B cell (primary cell): ENCODE data around the gene C19orf44. TPM values are rescaled to one million over a fixed set of nuclear protein-coding genes. Genes with fewer than 3 reads are reported as not detected.
A peak's percentile ranks its signal among the peaks of the same experiment; 100 is the strongest.
"Not testable (repeated sequence)": the region's sequence is repeated elsewhere in the genome, so short reads cannot be mapped to it uniquely, and the experiment has no call there.

Experiments
- ATAC-seq: fragments of 200-7000 bp; cut with Tn5 transposase; one replicate; pipeline ENCODE4 v1.10.0; 2021; ENCODE audit warnings: low read depth, mild to moderate bottlenecking, moderate number of reproducible peaks, moderate library complexity
- CTCF ChIA-PET: fragments of 350-600 bp; sonication (Branson Sonifier 250); formaldehyde crosslinking; loops from one replicate; lab custom pipeline; 2021; ENCODE audit warnings: antibody characterized with exemption, inconsistent platforms; lab: Charles Lee
- POLR2A ChIA-PET: fragments of 350-600 bp; sonication (Branson Sonifier 250); formaldehyde crosslinking; loops from one replicate; lab custom pipeline; 2021; ENCODE audit warnings: antibody characterized with exemption; lab: Charles Lee
- DNase-seq: peaks from one replicate; pipeline ENCODE4 v3.0.0; 2013
- H2AFZ ChIP-seq: 2 replicates; pipeline ENCODE4 v1.6.1; 2012; ENCODE audit warnings: mild to moderate bottlenecking, low read depth, low read length; ENCODE audit not compliant: insufficient read depth, poor library complexity, severe bottlenecking
- H3K27ac ChIP-seq, 2 donors: 1 replicate in 1 of 2; 2 replicates in 1 of 2; pipeline ENCODE4 v1.5.1; 2012 to 2013; ENCODE audit warnings: low read length in 2 of 2, mild to moderate bottlenecking in 2 of 2, moderate library complexity in 1 of 2
- H3K27me3 ChIP-seq, 4 experiments: fragments of 200-600 bp in 1 of 4; sonication (generic) in 1 of 4; replicated peaks in 1 of 4; 1 replicate in 2 of 4; 2 replicates in 2 of 4; pipeline versions ENCODE4 v1.6.1 to v1.7.0; 2013 to 2016; ENCODE audit warnings: low read length in 3 of 4, mild to moderate bottlenecking in 2 of 4, mixed read lengths in 1 of 4, moderate library complexity in 1 of 4; ENCODE audit not compliant: insufficient read depth in 4 of 4, control insufficient read depth in 3 of 4; ENCODE audit errors: control extremely low read depth in 1 of 4
- H3K36me3 ChIP-seq, 2 experiments: replicated peaks in 1 of 2; 1 replicate in 1 of 2; 2 replicates in 1 of 2; pipeline versions ENCODE4 v1.6.1 to v1.7.1; 2013; ENCODE audit warnings: low read length in 1 of 2; ENCODE audit not compliant: insufficient read depth in 2 of 2, control insufficient read depth in 1 of 2; ENCODE audit errors: control extremely low read depth in 1 of 2, extremely low read depth in 1 of 2
- H3K4me1 ChIP-seq, 2 donors: fragments of 200-600 bp in 1 of 2; sonication (generic) in 1 of 2; 1 replicate in 1 of 2; 2 replicates in 1 of 2; pipeline versions ENCODE4 v1.5.1 to v1.6.1; 2013 to 2017; ENCODE audit warnings: low read length in 2 of 2; ENCODE audit not compliant: control insufficient read depth in 2 of 2, insufficient read depth in 2 of 2
- H3K4me2 ChIP-seq: replicated peaks from 2 replicates; pipeline ENCODE3; 2012; ENCODE audit warnings: mild to moderate bottlenecking, low read depth, low read length; ENCODE audit not compliant: poor library complexity, severe bottlenecking
- H3K4me3 ChIP-seq, 5 experiments: fragments of 200-600 bp in 1 of 5; sonication (generic) in 1 of 5; 1 replicate in 3 of 5; 2 replicates in 2 of 5; pipeline versions ENCODE4 v1.5.1 to v1.7.0; 2011 to 2016; ENCODE audit warnings: low read length in 4 of 5, mild to moderate bottlenecking in 4 of 5, low read depth in 2 of 5, control low read depth in 1 of 5, moderate library complexity in 1 of 5; ENCODE audit not compliant: insufficient read depth in 1 of 5; ENCODE audit errors: control extremely low read depth in 1 of 5, extremely low read depth in 1 of 5
- H3K79me2 ChIP-seq: fragments of 200-600 bp; sonication (generic); one replicate; pipeline ENCODE4 v1.6.0; 2016; ENCODE audit warnings: low read length; ENCODE audit not compliant: control insufficient read depth, insufficient read depth
- H3K9ac ChIP-seq: fragments of 200-600 bp; sonication (generic); 2 replicates; pipeline ENCODE4 v1.6.1; 2017; ENCODE audit warnings: mild to moderate bottlenecking, low read length, moderate library complexity
- H3K9me3 ChIP-seq, 3 donors: one replicate each; pipeline versions ENCODE4 v1.6.1 to v1.7.1; 2013; ENCODE audit warnings: low read length in 2 of 3; ENCODE audit not compliant: control insufficient read depth in 2 of 3, insufficient read depth in 1 of 3; ENCODE audit errors: control extremely low read depth in 1 of 3
- H4K20me1 ChIP-seq: 2 replicates; pipeline ENCODE4 v1.6.0; 2012; ENCODE audit warnings: mild to moderate bottlenecking, low read length; ENCODE audit not compliant: insufficient read depth, control insufficient read depth, poor library complexity, severe bottlenecking
- H3K27ac Mint-ChIP-seq: one replicate; pipeline ENCODE4 v1.8.0; 2021; ENCODE audit warnings: mixed read lengths
- H3K27me3 Mint-ChIP-seq: one replicate; pipeline ENCODE4 v1.8.0; 2021; ENCODE audit warnings: mixed read lengths
- H3K4me1 Mint-ChIP-seq: one replicate; pipeline ENCODE4 v1.8.0; 2021; ENCODE audit warnings: mixed read lengths
- H3K4me3 Mint-ChIP-seq: one replicate; pipeline ENCODE4 v1.8.0; 2021; ENCODE audit warnings: mixed read lengths
- H3K9me3 Mint-ChIP-seq: one replicate; pipeline ENCODE4 v1.8.0; 2022; ENCODE audit warnings: mixed read lengths; ENCODE audit not compliant: insufficient read depth
- EZH2 ChIP-seq: IDR thresholded peaks from 2 replicates; pipeline ENCODE4 v1.6.1; 2012; ENCODE audit warnings: borderline replicate concordance, low read depth, mild to moderate bottlenecking, moderate library complexity, low read length; ENCODE audit not compliant: insufficient read depth, poor library complexity, severe bottlenecking
- WGBS: methylation state at CpG from one replicate; pipeline ENCODE4 v1.1.5; 2013; ENCODE audit warnings: missing lambda C conversion rate; ENCODE audit not compliant: insufficient coverage; 5-methylcytosine and 5-hydroxymethylcytosine counted together
- intact Hi-C: fragments of 100-400 bp; cut with micrococcal nuclease; formaldehyde crosslinking; loops from one replicate; pipeline ENCODE4 v1.10.0; 2022
- polyA plus RNA-seq: library from polyadenylated mRNA; depleted of rRNA; stranded (reverse); fragments of >200 nt; gene quantifications from 2 replicates; pipeline ENCODE4 v1.2.3, GENCODE V29; 2012
- total RNA-seq, 2 donors: library from RNA; stranded (reverse); fragments of 120-200 nt in 1 of 2; gene quantifications; 1 replicate in 1 of 2; 2 replicates in 1 of 2; pipeline versions ENCODE4 v1.2.3 to v1.2.4, GENCODE V29; 2013 to 2022

The C19orf44 gene
- total and polyA plus RNA-seq, 2 donors (not counting 1 experiment from before 2014, with no cell fraction given), result 4.9 to 8.4 TPM

GRCh38 chr19:16509141-16510061, 13.2 kb downstream of the C19orf44 start:
- DNase-seq, result peak; percentile 10
- ChIA-PET POLR2A (interaction anchor here (0.6 kb wide), 1 partner anchor 156 kb away, joined by 4 read pairs; no protein-coding TSS in a partner anchor), CTCF (interaction anchor here (0.6 to 1.0 kb wide), 2 partner anchors 93 to 110 kb away, joined by 3 read pairs; no protein-coding TSS in a partner anchor)
- no peaks in the 10 kb centered on the region for H3K4me1 ChIP-seq
- no peak overlapping the region for H2AFZ ChIP-seq
- no peak overlapping the region for H3K9ac ChIP-seq
- no peak overlapping the region for H3K27ac Mint-ChIP-seq
- WGBS, result 98% methylated on average over 28 of the region's 28 CpGs
- no peaks in the 10 kb centered on the region for H3K4me1 Mint-ChIP-seq
- H3K79me2 ChIP-seq, result no peaks in the 10 kb centered on the region
- ATAC-seq, result no peak
- peaks cover 0 to 12% of the 10 kb centered on the region in 2 experiments for H3K36me3 ChIP-seq
- H3K4me2 ChIP-seq, result no peak overlapping the region
- H3K9me3 ChIP-seq, result no peaks in the 10 kb centered on the region
- no peak overlapping the region for H3K27ac ChIP-seq
- no peaks in the 10 kb centered on the region for H4K20me1 ChIP-seq
- H3K4me3 Mint-ChIP-seq, result no peak overlapping the region
- no peak overlapping the region for H3K4me3 ChIP-seq
- H3K27me3 ChIP-seq, result no peaks in the 10 kb centered on the region
- H3K27me3 Mint-ChIP-seq, result no peaks in the 10 kb centered on the region
- intact Hi-C loops, result no loop called here
- no peak for TF ChIP-seq EZH2
- no peaks in the 10 kb centered on the region for H3K9me3 Mint-ChIP-seq

- H3K4me1 Mint-ChIP-seq, H3K4me2 ChIP-seq, H3K79me2 ChIP-seq, ATAC-seq, H3K9me3 ChIP-seq, H3K9me3 Mint-ChIP-seq, H3K27ac ChIP-seq, H3K27me3 Mint-ChIP-seq, H3K27ac Mint-ChIP-seq, H3K9ac ChIP-seq, H2AFZ ChIP-seq, intact Hi-C loops, DNase-seq, H3K4me3 ChIP-seq, H3K4me1 ChIP-seq, H3K27me3 ChIP-seq, CTCF ChIA-PET, H4K20me1 ChIP-seq, POLR2A ChIA-PET, H3K4me3 Mint-ChIP-seq: not testable (repeated sequence)
- peaks cover 2 to 17% of the 10 kb centered on the region in 2 experiments for H3K36me3 ChIP-seq
- 97% methylated on average over 9 of the region's 10 CpGs for WGBS
These were observed 16.4 kb downstream of the C19orf44 start for GRCh38 chr19:16512611-16513010.
